Ishikawa (cell line): ENCODE results near the gene KCNJ6.

Experiments used
- CEBPB ChIP-seq: IDR thresholded peaks from 2 replicates; pipeline ENCODE4 v1.6.1; 2012
- CREB1 ChIP-seq: IDR thresholded peaks from 2 replicates; pipeline ENCODE4 v1.6.1; 2012; ENCODE audit warnings: low read depth
- EGR1 ChIP-seq: IDR thresholded peaks from 2 replicates; pipeline ENCODE4 v1.6.1; 2012
- EP300 ChIP-seq: IDR thresholded peaks from 2 replicates; pipeline ENCODE4 v1.6.1; 2012; ENCODE audit warnings: borderline replicate concordance
- FOXM1 ChIP-seq: IDR thresholded peaks from 2 replicates; pipeline ENCODE4 v1.6.1; 2012; ENCODE audit warnings: low read depth, borderline replicate concordance
- MAX ChIP-seq: IDR thresholded peaks from 2 replicates; pipeline ENCODE4 v1.6.1; 2012
- NFIC ChIP-seq: IDR thresholded peaks from 2 replicates; pipeline ENCODE4 v1.6.1; 2012
- RAD21 ChIP-seq: IDR thresholded peaks from 2 replicates; pipeline ENCODE4 v1.6.1; 2012; ENCODE audit warnings: low read depth
- REST ChIP-seq: IDR thresholded peaks from 2 replicates; pipeline ENCODE4 v1.6.1; 2012; ENCODE audit warnings: low read depth, mild to moderate bottlenecking
- TAF1 ChIP-seq: IDR thresholded peaks from 2 replicates; pipeline ENCODE4 v1.6.1; 2012; ENCODE audit warnings: low read depth, mild to moderate bottlenecking
- TCF12 ChIP-seq: IDR thresholded peaks from 2 replicates; pipeline ENCODE4 v1.6.1; 2012; ENCODE audit warnings: low read depth
- TEAD4 ChIP-seq: IDR thresholded peaks from 2 replicates; pipeline ENCODE4 v1.6.1; 2012
- USF1 ChIP-seq: IDR thresholded peaks from 2 replicates; pipeline ENCODE4 v1.6.1; 2012
- YY1 ChIP-seq: IDR thresholded peaks from 2 replicates; pipeline ENCODE4 v1.6.1; 2012; ENCODE audit warnings: low read depth
- ZBTB7A ChIP-seq: IDR thresholded peaks from 2 replicates; pipeline ENCODE4 v1.6.1; 2012; ENCODE audit warnings: low read depth

KCNJ6 gene

GRCh38 chr21:37575580-37575979 lies 340.7 kb downstream of the KCNJ6 start:
- TF ChIP-seq EGR1 (no peak), FOXM1 (no peak), ZBTB7A (no peak), REST (no peak), EP300 (no peak), NFIC (no peak), CEBPB (no peak), RAD21 (no peak), TEAD4 (no peak), MAX (no peak), YY1 (no peak)

GRCh38 chr21:37574751-37575150 lies 341.5 kb downstream of the KCNJ6 start:
- TF ChIP-seq CEBPB, result no peak
- TF ChIP-seq NFIC, result no peak
- no peak for TF ChIP-seq USF1
- no peak for TF ChIP-seq RAD21
- no peak for TF ChIP-seq REST
- TF ChIP-seq ZBTB7A, result no peak
- TF ChIP-seq EGR1, result no peak
- no peak for TF ChIP-seq FOXM1
- no peak for TF ChIP-seq EP300
- TF ChIP-seq CREB1, result no peak

GRCh38 chr21:37574316-37574715 lies 341.9 kb downstream of the KCNJ6 start:
- TF ChIP-seq CREB1 (no peak), ZBTB7A (no peak), CEBPB (no peak), NFIC (no peak), REST (no peak), TCF12 (no peak), MAX (no peak), TEAD4 (no peak), EP300 (no peak), YY1 (no peak), RAD21 (no peak), TAF1 (no peak), EGR1 (no peak), USF1 (no peak)

- no peak for TF ChIP-seq NFIC
- no peak for TF ChIP-seq REST
- no peak for TF ChIP-seq TEAD4
- no peak for TF ChIP-seq TAF1
- no peak for TF ChIP-seq EP300
- TF ChIP-seq CREB1, result no peak
- TF ChIP-seq MAX, result no peak
- TF ChIP-seq USF1, result no peak
- no peak for TF ChIP-seq ZBTB7A
- no peak for TF ChIP-seq EGR1
These were observed 344.8 kb downstream of the KCNJ6 start for GRCh38 chr21:37571442-37571841.
